HEK293T (cell line): Measurements from ENCODE around the gene CLK3.

Experiments
- NFRKB ChIP-seq: fragments of 450-650 bp; IDR thresholded peaks from 2 replicates; pipeline ENCODE4 v1.6.1; 2016; ENCODE audit warnings: mild to moderate bottlenecking, moderate library complexity
- SUZ12 ChIP-seq: fragments of 450-650 bp; IDR thresholded peaks from 2 replicates; pipeline ENCODE4 v1.6.1; 2016; ENCODE audit warnings: mild to moderate bottlenecking
- TARDBP ChIP-seq: fragments of 450-650 bp; IDR thresholded peaks from 2 replicates; pipeline ENCODE4 v1.6.1; 2016
- ZNF384 ChIP-seq: fragments of 450-650 bp; IDR thresholded peaks from 2 replicates; pipeline ENCODE4 v1.6.1; 2016
- TF ChIP-seq, protein P1 (sequence below): fragments of 450-650 bp; IDR thresholded peaks from 2 replicates; pipeline ENCODE4 v1.6.1; 2016

DNA sequence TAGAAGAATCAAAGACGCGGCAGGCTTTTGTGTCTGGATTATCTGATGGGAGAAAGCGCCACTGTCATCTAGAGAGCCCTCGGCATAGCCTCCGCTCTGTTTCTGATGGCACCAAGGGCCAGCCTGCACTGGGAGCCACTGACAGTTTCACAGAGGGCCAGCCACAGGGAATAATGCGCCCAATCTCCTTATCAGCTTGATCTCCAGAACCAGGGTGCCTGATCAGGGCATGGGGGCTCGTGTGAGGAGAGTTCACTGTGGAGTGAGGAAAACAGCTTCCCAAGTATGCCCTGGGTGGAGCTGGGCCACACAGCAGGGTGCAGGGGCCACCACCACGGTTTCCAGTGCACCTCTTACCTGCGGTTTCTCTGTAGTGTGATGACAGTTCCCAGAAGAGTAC, 29.8 kb upstream of the CLK3 start:
- TF ChIP-seq TARDBP: no peak
- no peak for TF ChIP-seq NFRKB
- no peak for TF ChIP-seq SUZ12
- TF ChIP-seq ZNF384: no peak
- TF ChIP-seq, protein P1, sequence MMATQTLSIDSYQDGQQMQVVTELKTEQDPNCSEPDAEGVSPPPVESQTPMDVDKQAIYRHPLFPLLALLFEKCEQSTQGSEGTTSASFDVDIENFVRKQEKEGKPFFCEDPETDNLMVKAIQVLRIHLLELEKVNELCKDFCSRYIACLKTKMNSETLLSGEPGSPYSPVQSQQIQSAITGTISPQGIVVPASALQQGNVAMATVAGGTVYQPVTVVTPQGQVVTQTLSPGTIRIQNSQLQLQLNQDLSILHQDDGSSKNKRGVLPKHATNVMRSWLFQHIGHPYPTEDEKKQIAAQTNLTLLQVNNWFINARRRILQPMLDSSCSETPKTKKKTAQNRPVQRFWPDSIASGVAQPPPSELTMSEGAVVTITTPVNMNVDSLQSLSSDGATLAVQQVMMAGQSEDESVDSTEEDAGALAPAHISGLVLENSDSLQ: no peak
